Peyer's patch (tissue), 4 donors: ENCODE data around the gene PRODH2.

Experiments used
- CTCF ChIP-seq, 6 experiments: fragments of 450-650 bp in 4 of 6; fragments of 200-600 bp in 2 of 6; sonication (generic) in 1 of 6; IDR thresholded peaks; one replicate each; pipeline ENCODE4 v1.5.1; 2017 to 2019; ENCODE audit warnings: antibody characterized with exemption in 6 of 6, mild to moderate bottlenecking in 3 of 6, moderate library complexity in 1 of 6
- POLR2A ChIP-seq, 2 donors: fragments of 450-650 bp; IDR thresholded peaks; one replicate each; pipeline ENCODE4 v1.5.1; 2017; ENCODE audit warnings: antibody characterized with exemption in 2 of 2, mild to moderate bottlenecking in 2 of 2, moderate library complexity in 2 of 2

GRCh38 chr19:35860818-35861639 is 48.4 kb upstream of the PRODH2 start:
- TF ChIP-seq CTCF (IDR thresholded peaks at IDR 0.05) (no peak), POLR2A (IDR thresholded peaks at IDR 0.05) (no peak)
